ENCODE data around the gene CBX5. TPM values are rescaled to one million over a fixed set of nuclear protein-coding genes. Genes with fewer than 3 reads are reported as not detected.
"Not testable (repeated sequence)": the region's sequence is repeated elsewhere in the genome, so short reads cannot be mapped to it uniquely, and the experiment has no call there.

The CBX5 gene
- total RNA-seq, 1 donor from 2014 or later, result 21.9 TPM

DNA sequence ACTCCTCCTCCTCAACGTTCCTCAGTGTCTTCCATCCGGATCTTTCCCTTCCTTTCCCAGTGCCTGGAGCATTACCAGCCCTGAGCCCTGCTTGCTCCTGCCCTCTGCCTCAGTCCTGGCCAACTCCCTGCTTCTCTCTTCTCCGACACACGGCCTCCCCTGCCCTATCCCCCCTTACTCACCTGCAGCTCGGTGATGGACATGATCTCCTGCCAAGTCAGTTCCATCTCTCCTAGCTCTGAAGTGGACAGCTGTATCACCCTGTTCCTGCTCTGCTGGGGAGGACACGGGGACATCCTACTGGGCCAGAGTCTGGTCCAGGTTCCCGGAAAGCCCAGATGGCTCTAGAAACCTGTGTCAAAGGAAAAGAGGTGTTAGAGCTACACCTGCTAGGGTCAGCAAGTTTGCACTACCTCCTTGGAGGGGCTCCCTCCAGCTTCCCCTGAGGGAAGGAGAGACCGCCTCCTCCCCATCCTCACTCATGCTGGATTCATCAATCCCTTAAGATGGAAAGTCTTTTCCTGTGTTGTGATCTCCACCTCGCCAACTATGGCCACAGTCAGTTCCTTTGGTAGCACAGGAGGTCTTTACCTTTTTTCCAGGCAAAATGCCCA lies 15.1 kb upstream of the CBX5 start:
- no peak for DNase-seq (ENCODE audit: low spot score)
- no peak for ATAC-seq

DNA sequence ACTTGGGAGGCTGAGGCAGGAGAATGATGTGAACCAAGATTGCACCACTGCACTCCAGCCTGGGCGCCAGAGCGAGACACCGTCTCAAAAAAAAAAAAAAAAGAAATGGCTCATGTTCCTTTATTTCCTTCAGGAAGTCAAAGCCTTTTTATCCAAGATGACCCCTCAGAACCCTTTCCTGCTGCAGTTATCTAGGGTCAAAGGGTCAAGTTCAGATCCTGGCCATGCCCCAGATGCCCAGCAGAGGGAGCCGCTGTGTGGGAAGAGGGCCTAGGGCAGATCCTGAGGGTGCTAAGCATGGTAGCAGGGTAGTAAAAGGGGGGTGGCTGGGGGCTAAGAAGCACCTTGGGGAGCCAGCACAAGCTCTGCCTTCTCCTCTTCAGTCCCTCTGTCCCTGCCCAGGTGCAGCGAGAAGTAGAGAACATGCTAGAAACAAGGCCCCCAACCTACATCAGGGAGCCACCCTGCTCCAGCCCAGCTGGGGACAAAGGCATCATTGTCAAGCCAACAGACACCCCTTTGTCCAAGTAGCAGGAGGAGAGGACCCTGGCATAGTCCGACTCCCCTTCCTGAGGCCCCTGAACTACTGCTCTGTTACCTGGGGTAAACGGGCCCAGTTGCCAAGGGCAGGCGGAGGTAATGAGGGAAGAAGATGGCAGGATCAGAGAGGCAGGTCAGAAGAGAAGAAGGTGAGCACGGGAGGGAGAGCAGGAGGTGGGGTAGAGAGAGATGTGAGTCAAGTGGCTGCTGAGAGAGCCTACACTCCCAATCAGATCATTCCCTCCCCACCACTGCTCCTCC lies 14.4 kb upstream of the CBX5 start:
- ATAC-seq (peak; percentile 97), DNase-seq (ENCODE audit: low spot score) (peak; percentile 74)

DNA sequence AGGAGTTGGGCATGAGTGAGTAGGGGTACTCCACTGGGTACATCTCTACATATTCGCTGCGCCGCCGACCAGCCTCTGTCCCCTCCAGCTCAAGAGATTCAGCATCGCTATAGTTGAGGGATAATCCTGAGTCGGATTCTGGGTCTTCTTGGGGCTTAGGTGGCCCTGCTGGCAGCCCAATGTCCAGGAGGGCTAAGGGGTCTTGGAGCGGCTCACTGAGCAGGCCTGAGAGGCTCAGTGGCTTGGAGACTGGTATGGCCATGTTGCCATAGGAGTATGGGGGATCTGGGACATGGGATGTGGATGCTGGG lies 13.0 kb upstream of the CBX5 start:
- no peak for ATAC-seq
- peak; percentile 42 for DNase-seq (ENCODE audit: low spot score)

DNA sequence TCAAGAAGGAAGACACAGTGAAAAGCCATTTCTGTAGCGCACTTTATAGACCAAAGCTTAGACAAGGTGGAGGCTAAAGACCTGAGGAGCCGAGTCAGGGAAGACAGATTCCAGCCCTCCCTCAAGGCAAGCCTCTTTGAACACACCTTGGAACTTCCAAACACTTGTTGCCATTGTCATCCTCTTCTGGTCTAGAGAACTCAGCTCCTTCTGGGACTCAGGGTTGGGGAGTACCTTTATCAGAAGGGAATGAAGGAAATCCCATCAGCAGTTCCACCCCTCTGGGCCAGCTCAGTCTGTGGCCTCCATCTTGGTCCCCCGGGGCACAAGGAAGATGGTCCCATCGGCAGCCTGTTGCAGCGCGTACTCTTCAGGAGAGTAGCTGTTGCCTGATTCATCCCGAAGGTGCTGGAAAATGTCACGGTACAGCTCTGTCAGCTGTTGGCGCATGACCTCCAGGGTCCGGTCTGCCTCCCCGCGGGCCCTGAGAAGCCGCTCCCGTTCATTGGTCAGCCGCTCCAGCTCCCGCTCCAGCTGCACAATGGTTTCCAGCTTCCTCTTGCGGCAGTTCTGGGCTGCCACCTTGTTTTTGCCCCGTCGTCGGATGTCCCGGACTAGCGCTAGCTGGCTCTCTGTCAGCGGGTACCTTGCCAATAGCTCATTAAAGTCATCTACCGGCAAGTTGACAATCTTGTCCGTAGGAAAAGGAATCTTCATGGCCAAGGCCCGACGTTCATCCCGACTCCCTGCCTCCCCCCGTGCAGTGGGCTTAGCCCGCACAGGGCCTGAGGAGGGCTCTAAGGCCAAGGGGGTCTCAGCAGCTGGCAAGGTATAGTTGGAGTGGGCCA lies 12.4 kb upstream of the CBX5 start:
- no peak for ATAC-seq
- peak; percentile 42 for DNase-seq (ENCODE audit: low spot score)

DNA sequence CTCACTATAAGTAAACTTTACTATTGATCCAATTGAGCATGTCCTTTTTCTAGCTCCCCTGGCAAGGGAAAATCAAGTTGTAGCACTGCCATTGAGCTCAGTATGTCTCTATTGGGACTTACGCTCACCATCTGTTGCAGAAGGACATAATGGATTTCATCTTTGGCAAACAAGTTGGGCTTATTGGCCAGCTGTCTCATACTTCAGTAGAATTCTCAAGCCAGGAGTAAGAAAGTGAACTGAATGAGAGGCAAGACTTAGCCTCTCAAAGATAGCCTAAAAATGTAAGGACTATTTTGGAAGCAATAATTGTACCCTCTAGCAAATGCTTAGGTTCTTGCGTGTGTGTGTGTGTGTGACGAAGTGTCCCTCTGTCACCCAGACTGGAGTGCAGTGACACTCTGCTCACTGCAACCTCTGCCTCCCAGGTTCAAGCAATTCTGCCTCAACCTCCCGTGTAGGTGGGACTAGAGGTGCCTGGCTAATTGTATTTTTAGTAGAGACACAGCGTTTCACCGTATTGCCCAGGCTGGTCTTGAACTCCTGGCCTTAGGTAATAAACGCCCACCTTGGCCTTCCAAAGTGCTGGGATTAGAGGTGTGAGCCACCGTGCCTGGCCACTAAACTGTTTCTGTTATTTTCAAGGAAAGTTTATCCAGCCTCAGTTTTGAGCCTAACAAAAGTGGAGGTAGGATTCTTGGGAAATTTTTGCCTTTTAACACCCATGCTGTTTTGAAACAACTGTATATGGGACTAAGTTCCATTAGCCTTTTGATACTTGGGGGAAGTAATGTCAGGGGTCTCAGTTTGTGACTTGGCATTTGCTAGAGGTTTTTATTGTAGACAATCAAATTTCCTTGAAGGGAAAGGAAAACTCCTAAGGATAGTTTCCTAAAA lies 7.6 kb upstream of the CBX5 start:
- ATAC-seq, result no peak
- no peak for DNase-seq (ENCODE audit: low spot score)

DNA sequence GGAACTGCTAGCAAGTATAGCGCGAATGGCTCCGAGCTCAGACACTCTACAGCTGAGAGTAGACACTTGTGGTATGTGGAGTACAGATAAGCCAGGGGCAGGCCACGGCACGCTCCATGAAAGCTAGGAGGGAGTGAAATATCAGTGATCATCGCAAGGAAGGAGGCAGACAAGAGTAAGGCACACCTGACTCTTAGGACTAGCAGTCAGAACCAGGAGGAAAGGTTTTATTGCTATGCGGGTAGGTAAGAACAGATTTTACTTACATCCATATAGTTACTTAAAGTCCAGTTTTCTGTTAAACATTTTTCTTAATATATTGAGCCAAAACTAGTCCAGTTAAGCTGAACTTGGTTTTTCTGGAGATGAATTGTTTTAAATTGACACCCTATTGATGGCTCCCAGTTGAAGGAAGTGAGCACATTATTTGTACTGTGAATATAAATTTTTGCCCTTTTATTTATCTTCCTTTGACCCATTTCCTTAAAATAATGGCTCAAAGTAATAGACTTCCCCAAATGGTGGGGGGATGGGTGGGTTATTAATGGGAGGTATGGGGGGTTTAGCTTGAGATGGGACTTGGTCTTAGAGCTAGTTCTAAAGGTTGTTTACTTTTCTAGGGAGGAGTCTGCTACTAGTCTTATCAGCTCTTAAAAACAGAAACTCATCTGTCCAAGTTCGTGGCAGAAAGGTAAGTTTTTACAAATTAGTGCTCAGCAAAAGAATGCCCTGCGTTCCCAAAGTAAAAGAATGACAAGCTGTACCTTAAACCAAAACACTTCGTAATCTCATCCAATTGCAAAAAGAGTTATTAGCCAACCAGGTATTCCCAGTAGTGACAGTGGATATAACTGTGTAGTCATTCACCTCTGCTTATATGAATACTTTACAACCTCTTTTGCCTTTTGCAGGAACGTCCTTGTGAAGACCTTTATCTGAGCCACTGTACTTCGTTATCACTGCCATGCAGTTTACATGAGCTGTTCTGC lies 6.4 kb upstream of the CBX5 start:
- no peak for DNase-seq (ENCODE audit: low spot score)
- ATAC-seq, result no peak

DNA sequence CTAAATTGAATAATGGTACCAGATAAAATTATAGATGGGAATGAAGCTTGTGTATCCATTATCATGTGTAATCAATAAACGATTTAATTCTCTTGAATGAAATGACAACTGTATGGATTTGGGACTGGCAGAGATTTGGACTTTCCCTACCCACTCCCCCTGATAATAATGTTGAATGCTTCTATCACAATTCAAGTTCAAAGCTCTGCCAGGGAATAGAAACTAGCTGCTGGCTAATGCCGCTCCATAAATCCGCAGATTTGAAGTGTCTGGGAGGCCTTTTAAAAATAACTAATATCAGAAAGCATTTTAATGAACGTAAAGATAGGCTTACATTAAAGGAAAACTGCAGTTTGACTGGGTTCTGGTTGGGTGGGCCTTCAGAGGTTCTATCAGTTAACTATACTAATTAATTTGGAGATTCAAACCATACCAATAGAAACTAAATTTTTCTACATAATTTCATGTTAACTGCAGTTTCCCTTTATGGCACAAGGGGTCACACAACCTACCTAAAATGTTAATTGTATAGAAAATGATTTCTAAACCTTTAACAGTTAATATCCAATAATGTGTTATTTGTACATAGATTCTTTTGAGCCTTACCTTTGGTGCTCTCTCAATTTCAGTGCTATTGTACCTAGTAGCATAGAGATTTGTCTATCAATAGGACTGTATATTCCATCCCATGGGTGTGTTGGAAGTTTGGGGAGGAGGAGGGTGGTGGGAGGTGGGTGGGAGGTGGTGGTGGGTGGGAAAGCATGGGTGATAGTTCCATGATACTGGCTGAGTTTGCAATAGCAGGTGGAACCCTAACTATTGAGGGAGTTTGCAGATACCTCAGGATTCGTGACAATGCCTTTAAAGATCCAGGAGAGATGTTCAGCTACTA lies 5.5 kb upstream of the CBX5 start:
- ATAC-seq (no peak), DNase-seq (ENCODE audit: low spot score) (no peak)

DNA sequence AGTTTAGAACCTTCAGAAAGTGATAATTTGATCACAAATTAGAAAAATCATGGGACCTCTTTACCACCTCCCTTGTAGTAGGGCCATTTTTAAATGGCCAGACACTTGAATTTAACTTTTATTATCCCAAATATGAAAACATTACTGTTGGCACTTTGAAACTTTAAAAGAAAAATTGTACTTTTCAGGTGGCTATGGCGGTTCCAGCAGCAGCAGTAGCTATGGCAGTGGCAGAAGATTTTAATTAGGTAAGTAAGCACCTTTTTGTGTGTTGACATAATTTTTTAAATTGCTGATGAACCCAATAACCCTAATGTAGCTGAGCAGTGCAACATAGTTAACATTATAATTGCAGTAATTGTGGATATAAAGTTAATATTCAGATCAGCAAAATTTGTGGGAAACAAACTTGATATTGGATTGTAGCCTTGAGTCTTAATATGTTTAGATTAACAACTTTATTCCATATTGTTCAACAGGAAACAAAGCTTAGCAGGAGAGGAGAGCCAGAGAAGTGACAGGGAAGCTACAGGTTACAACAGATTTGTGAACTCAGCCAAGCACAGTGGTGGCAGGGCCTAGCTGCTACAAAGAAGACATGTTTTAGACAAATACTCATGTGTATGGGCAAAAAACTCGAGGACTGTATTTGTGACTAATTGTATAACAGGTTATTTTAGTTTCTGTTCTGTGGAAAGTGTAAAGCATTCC lies 4.3 kb upstream of the CBX5 start:
- not testable (repeated sequence) for DNase-seq (ENCODE audit: low spot score); ATAC-seq

DNA sequence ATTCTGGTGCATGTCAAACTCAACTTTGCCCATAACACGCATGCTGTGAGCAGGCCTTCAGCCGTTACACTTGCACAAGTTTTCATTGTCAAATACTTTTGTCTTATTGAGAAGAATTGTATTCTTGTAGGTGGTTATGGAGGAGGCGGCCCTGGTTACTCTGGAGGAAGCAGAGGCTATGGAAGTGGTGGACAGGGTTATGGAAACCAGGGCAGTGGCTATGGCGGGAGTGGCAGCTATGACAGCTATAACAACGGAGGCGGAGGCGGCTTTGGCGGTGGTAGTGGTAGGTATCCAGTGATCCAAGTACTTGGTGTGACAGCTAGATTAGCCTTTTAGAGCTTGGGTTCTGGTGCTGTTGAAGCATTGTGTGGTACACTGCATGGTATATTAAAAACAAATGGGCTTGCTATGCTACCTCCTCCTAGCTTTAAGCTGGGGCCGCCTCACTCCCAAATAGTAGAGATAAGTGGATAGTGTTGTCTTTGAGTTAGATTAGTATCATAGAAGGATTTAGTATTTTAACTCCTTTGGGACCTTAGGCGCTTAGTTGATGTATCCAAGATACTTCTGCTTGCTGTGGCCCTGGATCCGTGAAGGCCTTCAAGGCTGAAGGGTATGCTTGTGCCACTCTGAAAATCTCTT lies 3.1 kb upstream of the CBX5 start:
- ATAC-seq (no peak), DNase-seq (ENCODE audit: low spot score) (no peak)

DNA sequence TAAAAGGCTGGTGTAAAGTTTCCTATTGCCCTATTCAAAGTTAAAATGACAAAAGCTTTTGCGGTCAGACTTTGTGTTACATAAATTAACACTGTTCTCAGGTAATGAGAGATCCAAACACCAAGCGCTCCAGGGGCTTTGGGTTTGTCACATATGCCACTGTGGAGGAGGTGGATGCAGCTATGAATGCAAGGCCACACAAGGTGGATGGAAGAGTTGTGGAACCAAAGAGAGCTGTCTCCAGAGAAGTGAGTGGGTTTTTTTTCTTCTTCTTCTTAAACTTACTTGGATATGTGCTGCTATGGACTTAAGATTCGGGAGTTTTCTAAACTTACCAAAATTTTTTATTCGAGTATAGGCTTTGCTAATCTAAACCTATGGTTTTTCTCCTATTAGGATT lies 1.8 kb upstream of the CBX5 start:
- DNase-seq (ENCODE audit: low spot score); ATAC-seq: not testable (repeated sequence)

DNA sequence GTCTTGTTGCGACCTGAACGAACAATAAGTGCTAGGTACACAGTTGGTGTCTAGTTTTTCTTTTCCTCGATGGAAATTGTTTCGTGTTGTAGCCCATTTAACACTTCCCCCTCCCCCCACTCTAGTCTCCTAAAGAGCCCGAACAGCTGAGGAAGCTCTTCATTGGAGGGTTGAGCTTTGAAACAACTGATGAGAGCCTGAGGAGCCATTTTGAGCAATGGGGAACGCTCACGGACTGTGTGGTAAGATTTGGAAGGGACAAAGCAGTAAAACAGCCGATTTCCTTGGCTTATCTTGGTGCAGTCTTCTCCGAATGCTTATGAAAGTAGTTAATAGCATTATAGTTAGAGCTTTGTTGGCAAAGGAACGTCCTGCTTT lies 1.3 kb upstream of the CBX5 start:
- not testable (repeated sequence) for DNase-seq (ENCODE audit: low spot score); ATAC-seq

DNA sequence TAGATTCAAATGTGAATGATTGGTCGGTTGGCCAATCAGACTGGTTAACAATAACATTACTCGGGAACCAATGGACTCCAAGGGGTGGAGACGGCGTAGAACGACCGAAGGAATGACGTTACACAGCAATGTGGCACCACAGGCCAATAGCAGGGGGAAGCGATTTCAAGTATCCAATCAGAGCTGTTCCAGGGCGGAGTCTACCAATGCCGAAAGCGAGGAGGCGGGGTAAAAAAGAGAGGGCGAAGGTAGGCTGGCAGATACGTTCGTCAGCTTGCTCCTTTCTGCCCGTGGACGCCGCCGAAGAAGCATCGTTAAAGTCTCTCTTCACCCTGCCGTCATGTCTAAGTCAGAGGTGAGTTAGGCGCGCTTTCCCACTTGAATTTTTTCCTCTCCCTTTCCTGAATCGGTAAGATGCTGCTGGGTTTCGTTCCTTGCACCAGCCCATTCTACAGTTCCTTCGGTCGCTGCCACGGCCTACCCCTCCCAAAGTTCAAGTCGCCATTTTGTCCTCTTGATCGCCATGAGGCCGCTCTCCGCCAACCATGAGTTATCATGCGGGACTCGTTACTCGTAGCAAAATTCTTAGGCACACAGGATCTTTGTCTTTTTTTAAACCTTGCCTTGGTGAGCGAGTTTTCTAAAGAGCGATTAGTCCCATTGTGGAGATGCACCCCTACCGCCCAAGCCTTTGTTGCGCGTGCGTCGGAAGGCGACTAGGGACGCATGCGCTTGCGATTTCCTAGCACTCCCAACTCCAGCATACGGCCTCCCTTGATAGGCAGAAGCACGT lies 742 bp upstream of the CBX5 start, which contains the start of gene HNRNPA1:
HNRNPA1 (plus strand) TSS at position 259 of the 793 bp plus-strand sequence; CDS start at position 341, 82 bp downstream.
- ATAC-seq (peak; percentile 85), DNase-seq (ENCODE audit: low spot score) (peak; percentile 97)

DNA sequence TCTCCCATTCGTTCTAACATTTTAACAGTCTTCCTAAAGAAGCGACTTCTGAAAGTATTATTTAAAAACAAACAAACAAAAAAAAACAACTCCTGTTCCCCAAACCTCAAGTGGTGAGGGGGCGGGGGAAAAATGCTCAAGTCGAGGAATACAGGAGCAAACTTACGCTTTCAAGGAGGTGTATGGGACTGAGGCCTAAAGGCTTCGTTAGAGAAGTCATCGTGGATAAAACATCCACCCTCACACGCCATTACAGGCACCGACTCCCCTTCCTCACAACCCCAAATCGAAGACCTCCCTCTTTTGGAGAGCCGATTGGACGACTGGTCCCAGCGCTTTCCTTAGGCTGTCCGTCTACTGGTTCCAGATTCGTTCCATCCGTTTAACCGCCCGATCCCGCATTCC lies 693 bp downstream of the CBX5 start:
- ATAC-seq, result no peak
- DNase-seq (ENCODE audit: low spot score), result no peak

DNA sequence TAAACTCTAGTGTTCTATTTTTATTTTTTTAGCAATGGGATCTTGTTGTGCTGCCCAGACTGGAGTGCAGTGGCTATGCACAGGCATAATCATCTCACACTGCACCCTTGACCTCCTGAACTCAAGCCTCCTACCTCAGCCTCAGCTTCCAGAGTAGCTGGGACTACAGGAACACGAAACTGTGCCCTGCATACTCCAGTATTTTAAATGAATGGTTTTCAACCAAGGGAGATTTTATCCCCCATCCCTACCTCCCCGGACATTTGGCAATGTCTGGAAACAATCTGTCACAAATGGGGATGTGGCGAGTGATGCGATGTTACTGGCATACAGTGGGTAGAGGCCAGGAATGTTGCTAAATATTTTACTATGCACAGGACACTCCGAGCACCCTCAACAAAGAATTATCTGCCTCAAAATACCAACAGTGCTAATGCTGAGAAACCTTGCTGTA lies 2.1 kb downstream of the CBX5 start:
- DNase-seq (ENCODE audit: low spot score), result no peak
- no peak for ATAC-seq

DNA sequence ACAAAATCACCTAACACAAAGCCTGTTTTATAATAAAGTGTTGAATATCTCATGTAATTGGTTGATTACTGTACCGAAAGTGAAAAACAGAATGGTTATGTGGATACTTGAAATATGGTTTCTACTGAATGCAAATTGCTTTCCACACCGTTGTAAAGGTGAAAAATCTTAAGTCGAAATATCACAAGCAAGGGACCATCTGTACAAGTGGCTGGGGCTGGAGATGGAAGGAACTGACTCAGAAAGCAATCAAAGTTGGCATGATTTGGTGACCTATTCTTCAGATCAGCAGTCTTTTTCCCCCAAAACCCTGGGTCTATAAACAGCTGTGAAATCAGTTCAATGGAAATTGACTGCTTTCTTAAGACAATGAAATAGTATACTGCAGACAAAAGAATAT lies 3.6 kb downstream of the CBX5 start:
- no peak for ATAC-seq
- DNase-seq (ENCODE audit: low spot score), result no peak

DNA sequence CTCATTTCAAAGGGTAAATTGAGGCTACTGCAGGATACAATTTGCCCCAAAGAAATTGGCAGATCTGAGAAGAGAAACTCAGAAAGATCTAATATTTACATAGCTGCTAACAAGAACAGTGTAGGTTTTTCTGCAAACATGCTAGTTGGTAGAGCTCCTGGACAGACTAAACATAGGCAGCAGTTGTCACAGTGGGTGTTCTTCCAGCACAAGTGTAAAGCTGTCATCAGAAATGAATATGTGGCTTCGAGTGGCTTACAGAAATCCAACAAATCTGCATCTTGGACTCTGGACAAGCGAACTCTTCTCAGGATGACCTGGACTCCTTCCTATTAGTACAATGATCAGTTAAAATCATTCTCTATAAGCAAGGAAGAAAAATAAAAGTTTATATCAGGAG lies 5.9 kb downstream of the CBX5 start:
- ATAC-seq (no peak), DNase-seq (ENCODE audit: low spot score) (no peak)

Measured in left lobe of liver (tissue), 2 donors.